Activated T-cell treated with anti-CD3 and anti-CD28 coated beads, Interleukin-2, amount 50 U/mL, for 1 hour (primary cell): ENCODE measurements around the gene KCTD21.
A peak's percentile ranks its signal among the peaks of the same experiment; 100 is the strongest.

Experiments used
- DNase-seq: peaks from one replicate; pipeline ENCODE4 v3.0.0-alpha.2; 2020

Gene KCTD21

GRCh38 chr11:78218707-78219492 is 30.5 kb upstream of the KCTD21 start:
- DNase-seq: no peak

- no peak for DNase-seq
These were observed 29.5 kb upstream of the KCTD21 start for GRCh38 chr11:78217650-78218541.

- DNase-seq: no peak
These were observed 28.3 kb upstream of the KCTD21 start for GRCh38 chr11:78216571-78217287.

GRCh38 chr11:78216021-78216420 is 27.6 kb upstream of the KCTD21 start:
- no peak for DNase-seq

GRCh38 chr11:78214331-78215194 is 26.1 kb upstream of the KCTD21 start:
- no peak for DNase-seq

- no peak for DNase-seq
These were observed 25.3 kb upstream of the KCTD21 start for GRCh38 chr11:78213526-78214330.

GRCh38 chr11:78212586-78213371 is 24.4 kb upstream of the KCTD21 start:
- no peak for DNase-seq

GRCh38 chr11:78211565-78211964 is 23.1 kb upstream of the KCTD21 start:
- no peak for DNase-seq

- DNase-seq: peak; percentile 2
These were observed 21.7 kb upstream of the KCTD21 start for GRCh38 chr11:78210000-78210608.

GRCh38 chr11:78209478-78209877 is 21.1 kb upstream of the KCTD21 start:
- DNase-seq: peak; percentile 11

- no peak for DNase-seq
These were observed 20.1 kb upstream of the KCTD21 start for GRCh38 chr11:78208257-78209165.

- DNase-seq: no peak
These were observed 19.3 kb upstream of the KCTD21 start for GRCh38 chr11:78207532-78208256.

- no peak for DNase-seq
These were observed 17.3 kb upstream of the KCTD21 start for GRCh38 chr11:78205691-78206090.

- no peak for DNase-seq
These were observed 16.8 kb upstream of the KCTD21 start for GRCh38 chr11:78205256-78205655.

- DNase-seq: no peak
These were observed 14.8 kb upstream of the KCTD21 start for GRCh38 chr11:78203184-78203583.

GRCh38 chr11:78202733-78203167 is 14.3 kb upstream of the KCTD21 start:
- peak; percentile 71 for DNase-seq

GRCh38 chr11:78201096-78201818 is 12.8 kb upstream of the KCTD21 start:
- no peak for DNase-seq

GRCh38 chr11:78200553-78200952 is 12.1 kb upstream of the KCTD21 start:
- no peak for DNase-seq
